Vagina (tissue), 2 donors: ENCODE results near the gene PUS10.

Experiments
- CTCF ChIP-seq, 3 experiments: fragments of 450-650 bp in 2 of 3; fragments of 200-600 bp in 1 of 3; sonication (generic) in 1 of 3; IDR thresholded peaks; one replicate each; pipeline ENCODE4 v1.5.1; 2017 to 2019; ENCODE audit warnings: antibody characterized with exemption in 3 of 3, mild to moderate bottlenecking in 2 of 3, moderate library complexity in 2 of 3
- POLR2A ChIP-seq, 2 donors: fragments of 450-650 bp; IDR thresholded peaks; one replicate each; pipeline ENCODE4 v1.6.1; 2017; ENCODE audit warnings: antibody characterized with exemption in 2 of 2, mild to moderate bottlenecking in 2 of 2, moderate library complexity in 2 of 2
- POLR2AphosphoS5 ChIP-seq, 2 donors: sonication (generic); formaldehyde crosslinking; IDR thresholded peaks; one replicate each; pipeline ENCODE4 v1.9.0; 2017; ENCODE audit warnings: antibody characterized with exemption in 2 of 2, mild to moderate bottlenecking in 2 of 2, low read depth in 1 of 2; ENCODE audit not compliant: insufficient read depth in 1 of 2

GRCh38 chr2:60991644-60992043 is 26.4 kb downstream of the PUS10 start:
- TF ChIP-seq CTCF (IDR thresholded peaks at IDR 0.05), result no peak
- TF ChIP-seq POLR2A (IDR thresholded peaks at IDR 0.05), result no peak
- no peak for TF ChIP-seq POLR2AphosphoS5 (IDR thresholded peaks at IDR 0.05; ENCODE audit: insufficient read depth in 1 of 2, low read depth in 1 of 2)
